Fibroblast of the conjunctiva (primary cell): ENCODE measurements around the gene COL24A1.
"Not testable (repeated sequence)": the region's sequence is repeated elsewhere in the genome, so short reads cannot be mapped to it uniquely, and the experiment has no call there.

Source experiments
- DNase-seq: peaks from one replicate; pipeline ENCODE4 v3.0.0-alpha.2; 2010; ENCODE audit warnings: low read depth

Gene COL24A1

GRCh38 chr1:85984636-85985035 lies 171.9 kb downstream of the COL24A1 start:
- no peak for DNase-seq

GRCh38 chr1:85983316-85983715 lies 173.3 kb downstream of the COL24A1 start:
- DNase-seq = no peak

GRCh38 chr1:85976516-85977205 lies 179.9 kb downstream of the COL24A1 start:
- DNase-seq = no peak

DNA sequence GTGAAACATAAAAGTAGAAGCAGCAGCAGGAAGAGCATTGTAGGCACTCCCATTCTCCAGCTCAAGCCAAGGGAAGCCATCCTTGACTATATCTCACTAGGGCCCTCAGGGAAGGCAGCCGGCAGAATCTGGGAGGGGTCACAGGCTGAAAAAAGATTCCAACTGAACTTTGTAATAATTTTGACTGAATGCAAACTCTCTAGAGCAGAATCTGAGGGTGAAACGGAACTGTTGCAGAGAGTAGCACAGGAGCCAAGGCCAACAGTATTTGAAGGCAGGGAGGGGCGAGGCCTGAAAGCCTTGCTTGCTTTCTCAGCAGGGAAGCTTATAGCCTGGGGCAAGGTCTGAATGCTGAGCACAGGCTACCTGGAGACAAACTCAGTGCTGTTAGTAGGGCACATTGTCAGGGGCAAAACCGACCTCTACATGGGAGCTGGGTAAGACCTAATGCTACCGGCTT lies 180.6 kb downstream of the COL24A1 start:
- no peak for DNase-seq

- DNase-seq = no peak
Observed at GRCh38 chr1:85962457-85962856, 194.1 kb downstream of the COL24A1 start.

- no peak for DNase-seq
Observed at GRCh38 chr1:85957760-85958159, 198.8 kb downstream of the COL24A1 start.

DNA sequence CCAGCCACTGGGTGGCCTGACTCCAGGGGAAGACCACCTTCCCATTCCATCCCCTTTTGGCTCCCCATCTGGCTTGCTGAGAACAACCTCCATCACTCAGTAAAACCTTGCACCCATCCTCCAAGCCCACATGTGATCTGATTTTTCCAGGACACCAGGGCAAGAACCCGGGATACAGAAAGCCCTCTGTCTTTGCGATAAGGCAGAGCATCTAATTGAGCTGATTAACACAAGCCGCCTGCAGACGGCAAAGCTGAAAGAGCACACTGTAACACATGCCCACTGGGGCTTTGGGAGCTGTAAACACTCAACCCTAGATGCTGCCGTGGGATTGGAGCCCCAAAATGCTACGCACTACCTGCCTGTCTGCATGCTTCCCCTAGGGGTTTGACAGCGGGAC lies 201.4 kb downstream of the COL24A1 start:
- DNase-seq = not testable (repeated sequence)

DNA sequence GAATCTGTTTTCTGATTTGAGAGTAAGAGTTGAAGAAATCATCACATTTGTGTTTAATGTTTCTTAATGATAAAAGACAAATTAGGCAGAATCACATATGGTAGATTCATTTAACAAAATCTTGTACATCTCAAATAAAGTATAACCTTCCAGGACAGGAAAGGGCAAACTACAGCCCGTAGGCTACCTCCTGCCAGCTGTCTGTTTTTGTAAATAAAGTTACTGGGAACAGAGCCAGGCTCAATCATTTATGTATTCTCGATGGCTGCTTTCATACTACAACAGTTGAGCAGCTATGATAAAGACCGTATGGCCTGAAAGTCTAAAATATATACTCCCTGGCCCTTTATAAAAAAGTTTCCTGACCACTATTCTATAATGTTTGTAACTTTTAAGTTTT lies 204.1 kb downstream of the COL24A1 start:
- DNase-seq = no peak

GRCh38 chr1:85947186-85947585 lies 209.4 kb downstream of the COL24A1 start:
- DNase-seq = no peak

- DNase-seq = no peak
Observed at GRCh38 chr1:85943945-85944344, 212.6 kb downstream of the COL24A1 start.

GRCh38 chr1:85943526-85943925 lies 213.0 kb downstream of the COL24A1 start:
- no peak for DNase-seq

DNA sequence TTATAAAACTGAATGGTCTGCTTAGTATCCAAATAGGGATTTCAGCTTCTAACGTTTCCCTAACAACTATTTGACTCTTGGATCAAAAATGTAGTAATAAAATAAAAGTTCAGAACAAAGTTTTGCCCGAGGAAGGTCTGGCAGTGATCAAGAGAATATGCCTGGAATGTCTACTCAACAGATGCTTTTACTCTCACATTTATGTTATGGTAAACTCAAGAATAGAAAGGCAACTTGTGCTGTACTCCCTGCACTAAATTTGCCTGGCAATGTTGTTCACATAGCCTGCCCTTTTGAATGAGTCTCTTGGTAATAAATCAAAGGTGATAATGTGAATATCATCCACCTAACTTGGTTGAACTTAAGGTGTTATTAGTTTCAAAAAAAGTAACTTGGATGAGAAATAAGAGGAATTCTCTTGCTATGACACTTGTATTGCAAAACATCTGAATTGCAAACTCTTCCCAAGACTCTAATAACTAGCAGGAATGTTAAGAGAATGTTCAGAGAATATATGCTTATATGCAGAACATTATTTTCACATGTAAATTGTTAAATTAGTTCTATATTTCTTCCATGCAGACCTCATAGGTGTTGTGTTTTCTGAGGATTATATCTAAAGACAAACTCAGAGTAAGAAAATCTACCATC lies 215.8 kb downstream of the COL24A1 start:
- peak; percentile 6 for DNase-seq

GRCh38 chr1:85938829-85939228 lies 217.7 kb downstream of the COL24A1 start:
- no peak for DNase-seq

- no peak for DNase-seq
Observed at GRCh38 chr1:85936470-85936869, 220.1 kb downstream of the COL24A1 start.

DNA sequence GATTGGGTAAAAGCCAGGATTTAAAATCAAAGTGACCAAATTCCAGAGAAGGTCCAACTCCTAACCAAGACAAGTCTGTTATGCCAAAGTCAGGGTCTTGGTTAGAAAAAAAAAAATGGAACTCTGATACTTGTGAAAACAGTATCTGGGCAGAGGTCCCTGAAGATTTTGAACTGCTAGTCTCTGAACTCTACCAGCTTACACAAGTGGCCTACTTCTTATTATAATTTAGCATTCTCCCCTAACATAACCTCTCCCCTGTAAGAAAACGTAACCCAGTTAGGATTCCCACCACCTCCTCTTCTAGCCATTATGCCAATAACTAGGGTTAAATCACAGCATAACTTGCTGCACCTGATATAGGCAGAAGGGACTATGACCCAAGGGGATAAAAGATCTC lies 220.5 kb downstream of the COL24A1 start:
- no peak for DNase-seq

DNA sequence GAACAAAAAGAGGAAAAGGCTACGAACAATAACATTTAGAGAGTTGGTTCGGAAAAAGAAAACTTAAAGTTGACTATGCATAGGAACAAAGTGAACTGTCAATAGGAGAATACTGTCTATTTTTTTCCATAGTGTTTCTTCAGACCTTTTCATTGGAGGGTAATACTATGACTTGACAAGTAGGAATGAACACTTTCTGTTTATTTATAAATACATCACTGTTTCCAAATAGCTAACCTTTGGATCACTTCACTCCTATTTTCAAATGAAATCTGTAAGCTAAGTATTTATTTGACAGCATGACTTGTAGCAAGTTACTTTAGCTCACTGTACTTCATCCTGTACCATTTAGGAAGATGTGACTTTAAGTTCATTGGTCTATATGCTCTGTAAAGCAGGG lies 221.3 kb downstream of the COL24A1 start:
- DNase-seq = no peak

DNA sequence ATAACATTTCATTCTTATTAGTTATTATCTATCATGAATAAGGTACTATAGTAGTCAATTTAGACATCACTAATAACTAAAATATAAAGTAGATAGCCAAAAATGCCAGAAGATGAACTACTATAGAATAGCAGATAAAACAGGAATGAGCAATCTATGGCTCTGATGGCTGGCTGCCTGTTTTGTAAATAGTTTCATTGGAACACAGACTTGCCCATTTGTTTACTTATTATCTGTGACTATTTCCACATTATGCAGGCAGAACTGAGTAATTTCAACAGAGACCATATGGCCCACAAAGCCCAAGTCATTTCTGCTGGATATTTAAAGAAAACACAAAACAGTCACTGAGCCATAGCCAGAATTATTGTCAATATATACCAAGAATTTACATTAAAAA lies 222.1 kb downstream of the COL24A1 start:
- no peak for DNase-seq

- DNase-seq = no peak
Observed at GRCh38 chr1:85933961-85934360, 222.6 kb downstream of the COL24A1 start.

GRCh38 chr1:85911742-85912141 lies 244.8 kb downstream of the COL24A1 start:
- DNase-seq = no peak

DNA sequence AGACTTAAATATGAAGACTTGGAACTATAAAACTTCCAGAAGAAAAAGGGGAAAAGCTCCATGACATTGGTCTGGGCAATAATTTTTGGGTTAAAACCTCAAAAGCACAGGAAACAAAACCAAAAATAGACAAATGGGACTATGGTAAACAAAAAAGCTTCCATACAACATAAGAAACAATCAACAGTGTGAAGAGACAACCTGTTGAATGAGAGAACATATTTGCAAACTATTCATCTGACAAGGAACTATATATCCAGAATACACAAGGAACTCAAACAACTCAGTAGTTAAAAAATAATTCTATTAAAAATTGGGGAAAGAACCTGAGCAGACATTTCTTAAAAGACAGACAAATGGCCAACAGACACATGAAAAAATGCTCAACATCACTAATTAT lies 255.7 kb downstream of the COL24A1 start:
- DNase-seq = no peak

DNA sequence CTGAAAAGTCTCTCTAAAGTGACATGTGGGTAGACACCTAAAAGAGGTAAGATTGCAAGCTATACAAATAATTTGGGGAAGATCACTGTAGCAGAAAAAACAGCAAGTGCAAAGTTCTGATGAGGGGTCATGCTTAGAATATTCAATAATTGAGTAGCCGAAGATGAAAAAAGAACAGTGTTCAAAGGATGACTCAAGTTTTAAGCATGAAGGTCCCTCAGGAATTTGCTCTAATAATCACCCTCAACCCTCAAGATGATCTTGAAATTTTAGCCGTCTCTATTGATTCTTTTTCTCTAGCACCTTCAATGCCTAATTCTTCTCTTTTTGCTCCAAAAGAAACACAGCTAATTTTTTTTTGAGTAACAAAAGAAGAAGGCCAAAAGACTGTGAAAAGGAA lies 257.7 kb downstream of the COL24A1 start:
- no peak for DNase-seq

DNA sequence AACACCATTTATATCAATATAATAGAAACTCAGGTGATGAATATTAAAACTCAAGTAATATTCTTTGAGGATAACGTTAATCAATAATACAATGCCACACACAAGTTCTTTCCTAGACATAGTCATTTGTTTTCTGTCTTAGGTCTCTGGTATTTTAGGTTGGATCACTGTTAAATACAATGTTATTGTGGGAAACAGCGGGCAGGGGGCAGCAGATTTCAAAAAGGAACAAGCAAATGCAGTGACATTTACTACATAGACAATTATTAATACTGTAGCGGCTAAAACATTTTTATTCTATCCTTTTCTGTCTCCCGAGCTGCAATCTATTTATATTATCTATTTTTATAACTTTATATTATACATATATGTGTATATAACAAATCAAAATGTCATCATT lies 261.9 kb downstream of the COL24A1 start:
- DNase-seq = peak; percentile 37

GRCh38 chr1:85892366-85892765 lies 264.2 kb downstream of the COL24A1 start:
- no peak for DNase-seq

GRCh38 chr1:85889870-85890269 lies 266.7 kb downstream of the COL24A1 start:
- no peak for DNase-seq
